Type B pancreatic cell (in vitro differentiated cells): ENCODE data around the gene PIP4K2B. TPM values are rescaled to one million over a fixed set of nuclear protein-coding genes. Genes with fewer than 3 reads are reported as not detected.

ENCODE experiments used
- DNase-seq: peaks from one replicate; pipeline ENCODE4 v3.0.0; 2021; ENCODE audit warnings: mixed read lengths; ENCODE audit not compliant: unreplicated experiment; ENCODE audit errors: extremely low spot score
- H3K27ac Mint-ChIP-seq: 2 replicates; pipeline ENCODE4 v1.8.0; 2021; ENCODE audit warnings: mild to moderate bottlenecking, mixed read lengths
- H3K27me3 Mint-ChIP-seq: 2 replicates; pipeline ENCODE4 v1.8.0; 2021; ENCODE audit warnings: mixed read lengths
- H3K36me3 Mint-ChIP-seq: 2 replicates; pipeline ENCODE4 v1.8.0; 2021; ENCODE audit warnings: mixed read lengths
- H3K4me1 Mint-ChIP-seq: one replicate; pipeline ENCODE4 v1.8.0; 2021; ENCODE audit warnings: mixed read lengths; ENCODE audit not compliant: unreplicated experiment
- H3K4me3 Mint-ChIP-seq: 2 replicates; pipeline ENCODE4 v1.8.0; 2021; ENCODE audit warnings: mild to moderate bottlenecking, mixed read lengths
- H3K9me3 Mint-ChIP-seq: 2 replicates; pipeline ENCODE4 v1.8.0; 2021; ENCODE audit warnings: mixed read lengths
- CTCF ChIP-seq: fragments of 200-600 bp; sonication (generic); conservative IDR thresholded peaks from 2 replicates; pipeline ENCODE4 v1.5.0; 2021; ENCODE audit warnings: antibody characterized with exemption, mild to moderate bottlenecking
- microRNA-seq: library from miRNA; unstranded; fragments of <30 nt; microRNA quantifications from one replicate; pipeline ENCODE4, GENCODE V29; 2020
- total RNA-seq: library from RNA; stranded (reverse); gene quantifications from 2 replicates; pipeline ENCODE4 v1.2.1, GENCODE V29; 2021; ENCODE audit warnings: low replicate concordance

The PIP4K2B gene
- total RNA-seq, 1 donor from 2014 or later: 72.6 TPM

DNA sequence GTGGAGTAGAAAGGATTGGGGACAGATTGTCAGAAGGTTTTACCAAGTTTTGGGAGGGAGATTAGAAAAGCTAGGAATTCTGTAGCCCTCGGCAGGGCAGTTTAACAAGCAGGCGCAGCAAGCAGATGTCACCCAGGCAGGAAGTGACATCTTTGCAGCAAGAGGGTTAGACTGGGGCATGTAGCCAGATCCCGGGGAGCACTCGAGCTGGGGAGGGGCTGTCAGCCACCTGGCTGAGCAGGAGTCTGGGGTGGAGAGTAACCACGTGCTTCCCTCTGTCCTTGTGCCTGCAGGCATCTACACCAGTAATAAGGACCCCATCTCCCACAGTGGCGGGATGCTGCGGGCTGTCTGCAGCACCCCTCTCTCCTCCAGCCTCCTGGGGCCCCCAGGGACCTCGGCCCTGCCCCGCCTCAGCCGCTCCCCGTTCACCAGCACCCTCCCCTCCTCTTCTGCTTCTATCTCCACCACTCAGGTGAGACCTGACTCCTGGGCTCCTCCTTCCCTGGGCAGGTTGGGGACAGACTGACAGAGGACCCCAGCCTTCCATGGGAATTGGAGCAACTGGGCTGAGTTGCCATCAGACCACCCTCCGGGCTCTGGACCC is 82.1 kb downstream of the PIP4K2B start:
- H3K27me3 Mint-ChIP-seq: no peaks in the 10 kb centered on the region

GRCh38 chr17:38716368-38717005 is 82.9 kb downstream of the PIP4K2B start:
- Mint-ChIP-seq H3K4me1 (peaks cover 17% of the 10 kb centered on the region), H3K36me3 (peaks cover 16% of the 10 kb centered on the region), H3K4me3 (no peak overlapping the region), H3K27me3 (no peaks in the 10 kb centered on the region), H3K9me3 (no peaks in the 10 kb centered on the region), H3K27ac (no peak overlapping the region)
- no peak for DNase-seq
- no peak for TF ChIP-seq CTCF

More for the DNA sequence above, 82.1 kb downstream of the PIP4K2B start:
- Mint-ChIP-seq H3K27ac (no peak overlapping the region), H3K36me3 (peaks cover 16% of the 10 kb centered on the region), H3K4me1 (peaks cover 17% of the 10 kb centered on the region), H3K9me3 (no peaks in the 10 kb centered on the region), H3K4me3 (no peak overlapping the region)
- DNase-seq: no peak
- TF ChIP-seq CTCF: no peak

Small RNA genes within 50 kb of the gene (microRNA-seq; reads per million reads assigned to microRNA genes)
- gene MIR4726: 1.4 reads per million
- gene MIR4727: not detected

Other genes with a start within 250 kb of the PIP4K2B start
- 8.3 and 11.9 TPM in 2 replicates for gene SRCIN1, start 193.6 kb downstream of the PIP4K2B start, total RNA-seq
- 6.2 and 11.0 TPM in 2 replicates for gene EPOP, start 124.6 kb downstream of the PIP4K2B start, total RNA-seq
- 122 and 130 TPM in 2 replicates for gene MLLT6, start 94.3 kb downstream of the PIP4K2B start, total RNA-seq
- 12.8 and 15.6 TPM in 2 replicates for gene CISD3, start 69.2 kb downstream of the PIP4K2B start, total RNA-seq
- 37.6 and 74.6 TPM in 2 replicates for gene PCGF2, start 51.2 kb downstream of the PIP4K2B start, total RNA-seq
- 149 and 152 TPM in 2 replicates for gene PSMB3, start 46.8 kb downstream of the PIP4K2B start, total RNA-seq
- gene CWC25, start 25.8 kb upstream of the PIP4K2B start, total RNA-seq: 17.7 and 19.7 TPM in 2 replicates
- gene RPL23, start 54.2 kb upstream of the PIP4K2B start, total RNA-seq: 1,908 and 1,925 TPM in 2 replicates
- gene LASP1, start 70.5 kb upstream of the PIP4K2B start, total RNA-seq: 159 and 210 TPM in 2 replicates
- gene FBXO47, start 167.8 kb upstream of the PIP4K2B start, total RNA-seq: not detected in 2 replicates